ENCODE data around the gene DMRT3.
"Not testable (repeated sequence)": the region's sequence is repeated elsewhere in the genome, so short reads cannot be mapped to it uniquely, and the experiment has no call there.

The DMRT3 gene

GRCh38 chr9:998299-999110 lies 22.1 kb downstream of the DMRT3 start:
- not testable (repeated sequence) for DNase-seq (ENCODE audit: low read depth)

GRCh38 chr9:1001838-1002237 lies 25.4 kb downstream of the DMRT3 start:
- DNase-seq (ENCODE audit: low read depth) = no peak

GRCh38 chr9:1002678-1003077 lies 26.2 kb downstream of the DMRT3 start:
- no peak for DNase-seq (ENCODE audit: low read depth)

GRCh38 chr9:1005043-1005667 lies 28.7 kb downstream of the DMRT3 start:
- DNase-seq (ENCODE audit: low read depth) = peak; percentile 20

- DNase-seq (ENCODE audit: low read depth) = no peak
Observed at GRCh38 chr9:1007312-1007711, 30.9 kb downstream of the DMRT3 start.

GRCh38 chr9:1008216-1008615 lies 31.8 kb downstream of the DMRT3 start:
- DNase-seq (ENCODE audit: low read depth) = no peak

GRCh38 chr9:1009101-1009707 lies 32.7 kb downstream of the DMRT3 start:
- peak; percentile 42 for DNase-seq (ENCODE audit: low read depth)

GRCh38 chr9:1013021-1013420 lies 36.6 kb downstream of the DMRT3 start:
- DNase-seq (ENCODE audit: low read depth) = no peak

- DNase-seq (ENCODE audit: low read depth) = no peak
Observed at GRCh38 chr9:1014225-1014624, 37.8 kb downstream of the DMRT3 start.

- no peak for DNase-seq (ENCODE audit: low read depth)
Observed at GRCh38 chr9:1014640-1015039, 38.2 kb downstream of the DMRT3 start.

- peak; percentile 9 for DNase-seq (ENCODE audit: low read depth)
Observed at GRCh38 chr9:1018121-1018520, 41.7 kb downstream of the DMRT3 start.

- DNase-seq (ENCODE audit: low read depth) = no peak
Observed at GRCh38 chr9:1024112-1024511, 47.7 kb downstream of the DMRT3 start.

GRCh38 chr9:1025131-1025530 lies 48.7 kb downstream of the DMRT3 start:
- no peak for DNase-seq (ENCODE audit: low read depth)

GRCh38 chr9:1026219-1026618 lies 49.8 kb downstream of the DMRT3 start:
- DNase-seq (ENCODE audit: low read depth) = no peak

- no peak for DNase-seq (ENCODE audit: low read depth)
Observed at GRCh38 chr9:1028501-1029190, 52.2 kb downstream of the DMRT3 start.

GRCh38 chr9:1031951-1032601 lies 55.6 kb downstream of the DMRT3 start:
- DNase-seq (ENCODE audit: low read depth) = no peak

GRCh38 chr9:1034271-1034670 lies 57.8 kb downstream of the DMRT3 start:
- no peak for DNase-seq (ENCODE audit: low read depth)

- DNase-seq (ENCODE audit: low read depth) = no peak
Observed at GRCh38 chr9:1039589-1039988, 63.1 kb downstream of the DMRT3 start.

Measured in CMK (cell line).